Bronchial epithelial cell (primary cell): ENCODE measurements around the gene KDM4C. TPM values are rescaled to one million over a fixed set of nuclear protein-coding genes. Genes with fewer than 3 reads are reported as not detected.

ENCODE experiments used
- DNase-seq: peaks from one replicate; pipeline ENCODE4 v3.0.0-alpha.2; 2010; ENCODE audit warnings: low read depth
- FAIRE-seq: peaks from 2 replicates; lab custom pipeline; 2011; peaks lifted over from hg19 to GRCh38; lab: Jason Lieb, UNC
- H3K27me3 ChIP-seq: 2 replicates; pipeline ENCODE4 v1.5.1; 2011; ENCODE audit warnings: low read length; ENCODE audit not compliant: control insufficient read depth, insufficient read depth
- H3K36me3 ChIP-seq: 2 replicates; pipeline ENCODE4 v1.5.1; 2011; ENCODE audit warnings: low read length; ENCODE audit not compliant: control insufficient read depth, insufficient read depth
- H3K4me3 ChIP-seq: 2 replicates; pipeline ENCODE4 v1.5.1; 2011; ENCODE audit warnings: mild to moderate bottlenecking, low read depth, low read length, control low read depth
- CTCF ChIP-seq: IDR thresholded peaks from 2 replicates; pipeline ENCODE4 v1.5.1; 2011; ENCODE audit warnings: mild to moderate bottlenecking, moderate library complexity, low read length, control low read depth, inconsistent platforms; ENCODE audit not compliant: insufficient read depth, severe bottlenecking
- total RNA-seq: library from RNA; depleted of rRNA; stranded (reverse); fragments of >200 nt; gene quantifications from 2 replicates; pipeline ENCODE4 v1.2.1, GENCODE V29; 2014

The KDM4C gene
- total RNA-seq, 1 donor from 2014 or later = 36.6 TPM

GRCh38 chr9:7003861-7004260 is 246.1 kb downstream of the KDM4C start:
- Histone ChIP-seq H3K36me3 (peaks cover 6% of the 10 kb centered on the region), H3K4me3 (no peak overlapping the region), H3K27me3 (no peaks in the 10 kb centered on the region)
- DNase-seq (no peak), FAIRE-seq (no peak)
- TF ChIP-seq CTCF = no peak

- TF ChIP-seq CTCF = no peak
- FAIRE-seq (no peak), DNase-seq (no peak)
- H3K27me3 ChIP-seq = no peaks in the 10 kb centered on the region
- H3K36me3 ChIP-seq = peaks cover 6% of the 10 kb centered on the region
- H3K4me3 ChIP-seq = no peak overlapping the region
Measured at GRCh38 chr9:7006417-7006816, 248.6 kb downstream of the KDM4C start.

GRCh38 chr9:7008411-7008810 is 250.6 kb downstream of the KDM4C start:
- TF ChIP-seq CTCF = no peak
- Histone ChIP-seq H3K27me3 (no peaks in the 10 kb centered on the region), H3K36me3 (peaks cover 11% of the 10 kb centered on the region), H3K4me3 (no peak overlapping the region)
- FAIRE-seq (no peak), DNase-seq (no peak)

- no peak for TF ChIP-seq CTCF
- Histone ChIP-seq H3K36me3 (peaks cover 11% of the 10 kb centered on the region), H3K4me3 (no peak overlapping the region), H3K27me3 (no peaks in the 10 kb centered on the region)
- DNase-seq (no peak), FAIRE-seq (no peak)
Measured at GRCh38 chr9:7009065-7009464, 251.3 kb downstream of the KDM4C start.

GRCh38 chr9:7011395-7012067 is 253.8 kb downstream of the KDM4C start:
- Histone ChIP-seq H3K36me3 (peaks cover 11% of the 10 kb centered on the region), H3K4me3 (no peak overlapping the region), H3K27me3 (no peaks in the 10 kb centered on the region)
- TF ChIP-seq CTCF = no peak
- no peak for DNase-seq
- no peak for FAIRE-seq

- no peaks in the 10 kb centered on the region for H3K27me3 ChIP-seq
- no peak overlapping the region for H3K4me3 ChIP-seq
- DNase-seq = no peak
- no peak for TF ChIP-seq CTCF
- peaks cover 1% of the 10 kb centered on the region for H3K36me3 ChIP-seq
- FAIRE-seq = no peak
Measured at GRCh38 chr9:7027996-7028395, 270.2 kb downstream of the KDM4C start.
